ENCODE results near the gene MEGF8. TPM values are rescaled to one million over a fixed set of nuclear protein-coding genes. Genes with fewer than 3 reads are reported as not detected.

The MEGF8 gene, protein sequence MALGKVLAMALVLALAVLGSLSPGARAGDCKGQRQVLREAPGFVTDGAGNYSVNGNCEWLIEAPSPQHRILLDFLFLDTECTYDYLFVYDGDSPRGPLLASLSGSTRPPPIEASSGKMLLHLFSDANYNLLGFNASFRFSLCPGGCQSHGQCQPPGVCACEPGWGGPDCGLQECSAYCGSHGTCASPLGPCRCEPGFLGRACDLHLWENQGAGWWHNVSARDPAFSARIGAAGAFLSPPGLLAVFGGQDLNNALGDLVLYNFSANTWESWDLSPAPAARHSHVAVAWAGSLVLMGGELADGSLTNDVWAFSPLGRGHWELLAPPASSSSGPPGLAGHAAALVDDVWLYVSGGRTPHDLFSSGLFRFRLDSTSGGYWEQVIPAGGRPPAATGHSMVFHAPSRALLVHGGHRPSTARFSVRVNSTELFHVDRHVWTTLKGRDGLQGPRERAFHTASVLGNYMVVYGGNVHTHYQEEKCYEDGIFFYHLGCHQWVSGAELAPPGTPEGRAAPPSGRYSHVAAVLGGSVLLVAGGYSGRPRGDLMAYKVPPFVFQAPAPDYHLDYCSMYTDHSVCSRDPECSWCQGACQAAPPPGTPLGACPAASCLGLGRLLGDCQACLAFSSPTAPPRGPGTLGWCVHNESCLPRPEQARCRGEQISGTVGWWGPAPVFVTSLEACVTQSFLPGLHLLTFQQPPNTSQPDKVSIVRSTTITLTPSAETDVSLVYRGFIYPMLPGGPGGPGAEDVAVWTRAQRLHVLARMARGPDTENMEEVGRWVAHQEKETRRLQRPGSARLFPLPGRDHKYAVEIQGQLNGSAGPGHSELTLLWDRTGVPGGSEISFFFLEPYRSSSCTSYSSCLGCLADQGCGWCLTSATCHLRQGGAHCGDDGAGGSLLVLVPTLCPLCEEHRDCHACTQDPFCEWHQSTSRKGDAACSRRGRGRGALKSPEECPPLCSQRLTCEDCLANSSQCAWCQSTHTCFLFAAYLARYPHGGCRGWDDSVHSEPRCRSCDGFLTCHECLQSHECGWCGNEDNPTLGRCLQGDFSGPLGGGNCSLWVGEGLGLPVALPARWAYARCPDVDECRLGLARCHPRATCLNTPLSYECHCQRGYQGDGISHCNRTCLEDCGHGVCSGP (N-terminal part only)
- total RNA-seq, result 10 to 100 TPM; 33.4 to 44.6 (median 40.4) TPM
- 10 to 100 TPM; 10.2 to 16.3 TPM for polyA plus RNA-seq
- long read RNA-seq, donor 1, partial matches to known transcripts, result 64 of 72 reads
- long read RNA-seq, donor 1, other reads (novel, unspliced or antisense), result 8 of 72 reads
- long read RNA-seq, donor 2, partial matches to known transcripts, result 64 of 89 reads
- long read RNA-seq, donor 2, other reads (novel, unspliced or antisense), result 25 of 89 reads
- long read RNA-seq, donor 3, partial matches to known transcripts, result 127 of 153 reads
- long read RNA-seq, donor 3, other reads (novel, unspliced or antisense), result 26 of 153 reads

DNA sequence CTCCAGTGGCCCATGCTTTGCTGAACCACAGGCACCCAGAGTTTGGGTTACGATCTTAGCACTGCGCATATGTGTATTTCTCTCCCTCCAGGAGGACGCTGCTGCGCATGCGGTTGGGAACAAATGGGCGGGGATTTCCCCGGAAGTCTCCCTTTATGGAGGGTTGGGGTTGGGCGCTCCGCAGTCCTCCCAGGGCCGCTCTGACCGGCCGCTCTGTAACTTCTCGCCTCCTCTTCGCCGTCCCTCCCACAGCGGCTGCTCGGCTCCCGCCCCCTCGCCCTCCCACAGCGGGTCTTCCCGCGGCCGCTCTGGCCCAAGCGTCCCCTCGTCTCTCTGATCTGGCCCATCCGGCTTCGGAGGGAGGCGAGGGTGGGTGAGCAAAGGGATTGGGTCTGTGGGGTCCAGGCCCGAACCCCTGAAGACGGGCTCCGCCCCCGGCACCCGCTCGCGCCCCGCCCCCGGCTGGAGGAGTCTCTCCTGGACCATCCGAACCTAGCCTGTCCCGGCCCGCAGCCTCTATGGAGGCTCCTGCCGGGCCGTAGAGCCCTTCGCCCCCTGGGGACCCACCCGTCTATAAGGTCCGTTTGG lies at the start of gene MEGF8:
MEGF8 (plus strand) TSS at position 328 of the 588 bp plus-strand sequence. CDS start 609 bp downstream, outside the sequence.
- H3K4me3 ChIP-seq, result peak within 1 kb of the TSS; percentile 72 to 96 (median 84)
- no peaks in the 10 kb centered on the region for H3K36me3 ChIP-seq
- TF ChIP-seq, protein P1, sequence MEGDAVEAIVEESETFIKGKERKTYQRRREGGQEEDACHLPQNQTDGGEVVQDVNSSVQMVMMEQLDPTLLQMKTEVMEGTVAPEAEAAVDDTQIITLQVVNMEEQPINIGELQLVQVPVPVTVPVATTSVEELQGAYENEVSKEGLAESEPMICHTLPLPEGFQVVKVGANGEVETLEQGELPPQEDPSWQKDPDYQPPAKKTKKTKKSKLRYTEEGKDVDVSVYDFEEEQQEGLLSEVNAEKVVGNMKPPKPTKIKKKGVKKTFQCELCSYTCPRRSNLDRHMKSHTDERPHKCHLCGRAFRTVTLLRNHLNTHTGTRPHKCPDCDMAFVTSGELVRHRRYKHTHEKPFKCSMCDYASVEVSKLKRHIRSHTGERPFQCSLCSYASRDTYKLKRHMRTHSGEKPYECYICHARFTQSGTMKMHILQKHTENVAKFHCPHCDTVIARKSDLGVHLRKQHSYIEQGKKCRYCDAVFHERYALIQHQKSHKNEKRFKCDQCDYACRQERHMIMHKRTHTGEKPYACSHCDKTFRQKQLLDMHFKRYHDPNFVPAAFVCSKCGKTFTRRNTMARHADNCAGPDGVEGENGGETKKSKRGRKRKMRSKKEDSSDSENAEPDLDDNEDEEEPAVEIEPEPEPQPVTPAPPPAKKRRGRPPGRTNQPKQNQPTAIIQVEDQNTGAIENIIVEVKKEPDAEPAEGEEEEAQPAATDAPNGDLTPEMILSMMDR (IDR thresholded peaks at IDR 0.05), result peak in 8 of 9 donors; percentile 69 to 96 (median 86)
- H3K27ac ChIP-seq, result peak within 1 kb of the TSS; percentile 51 to 90 (median 84)
- H3K9me3 ChIP-seq, result no peaks in the 10 kb centered on the region
- peaks cover 12 to 35% (median 26%) of the 10 kb centered on the region in 7 donors for H3K27me3 ChIP-seq
- ATAC-seq (peak; percentile 98 to 99 (median 98)), DNase-seq (peak; percentile 98)
- intact Hi-C loops (cut with DNase I), result loop anchor here in 6 of 10 donors (1.0 to 10.0 kb wide), 5 partner anchors 72 to 193 kb away; partner anchors contain the start of gene POU2F2 (in 6 of the 6)
- 0 to 1% methylated on average over 44 to 45 of the region's 45 CpGs for WGBS, 2 donors
- H3K4me1 ChIP-seq, result peaks cover 9 to 36% (median 29%) of the 10 kb centered on the region in 9 donors

DNA sequence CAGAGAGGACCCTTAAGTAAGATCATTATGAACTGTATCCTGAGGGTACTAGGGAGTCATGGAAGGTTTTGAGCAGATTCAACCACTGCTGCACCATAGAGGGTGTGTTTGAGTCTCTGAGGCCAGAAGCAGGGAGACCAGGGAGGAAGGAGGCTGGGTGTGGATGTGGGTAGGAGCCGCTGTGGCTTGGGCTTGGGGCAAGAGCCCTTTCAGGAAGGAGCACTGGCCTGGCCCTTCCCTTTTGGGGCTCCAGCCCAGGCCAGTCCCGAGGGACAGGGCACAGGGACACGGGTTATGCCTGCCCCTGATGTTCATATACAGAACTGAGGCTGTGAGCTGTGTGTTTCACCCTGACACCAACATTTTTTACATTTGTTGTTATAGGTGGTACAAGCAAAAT lies 49.2 kb upstream of the MEGF8 start:
- H3K36me3 ChIP-seq, result peaks cover 0 to 54% (median 27%) of the 10 kb centered on the region in 9 donors
- TF ChIP-seq, protein P1 (IDR thresholded peaks at IDR 0.05), result no peak
- no peak for ATAC-seq
- H3K9me3 ChIP-seq, result no peaks in the 10 kb centered on the region
- DNase-seq, result peak in 1 of 2 donors; percentile 3
- H3K27me3 ChIP-seq, result no peaks in the 10 kb centered on the region
- no peak overlapping the region for H3K4me3 ChIP-seq
- 51 to 54% methylated on average over 3 of the region's 3 CpGs for WGBS, 2 donors
- H3K4me1 ChIP-seq, result peaks cover 46 to 80% (median 64%) of the 10 kb centered on the region in 9 donors
- intact Hi-C loops (cut with DNase I), result no loop called here
- peak overlapping the region in 7 of 10 donors; percentile 0 to 99 (median 95) for H3K27ac ChIP-seq

DNA sequence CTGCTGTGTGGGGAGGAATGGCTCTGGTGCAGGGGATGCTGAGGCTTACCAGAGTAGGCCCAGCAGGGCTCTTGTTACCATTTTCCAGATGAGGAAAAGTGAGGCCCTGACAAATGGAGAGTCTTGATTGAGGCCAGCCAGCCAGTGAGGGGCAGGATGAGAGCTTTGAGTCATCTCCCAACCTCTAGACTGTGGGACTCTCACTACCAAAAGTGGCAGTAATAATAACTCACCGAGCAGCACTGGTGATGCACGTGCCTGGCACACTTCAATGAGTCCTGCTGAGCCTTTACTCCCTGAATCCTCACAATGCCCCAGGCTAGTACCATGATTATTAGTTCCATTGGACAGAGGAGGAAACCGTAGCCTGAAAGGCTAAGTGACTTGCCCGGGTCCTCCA lies 48.6 kb upstream of the MEGF8 start:
- TF ChIP-seq, protein P1 (IDR thresholded peaks at IDR 0.05), result no peak
- Histone ChIP-seq H3K4me3 (no peak overlapping the region), H3K27ac (peak overlapping the region in 9 of 10 donors; percentile 0 to 99 (median 95)), H3K9me3 (no peaks in the 10 kb centered on the region), H3K4me1 (peaks cover 46 to 80% (median 65%) of the 10 kb centered on the region in 9 donors), H3K36me3 (peaks cover 0 to 49% (median 27%) of the 10 kb centered on the region in 9 donors), H3K27me3 (no peaks in the 10 kb centered on the region)
- intact Hi-C loops (cut with DNase I), result no loop called here
- 83 to 84% methylated on average over 4 of the region's 4 CpGs for WGBS, 2 donors
- no peak for ATAC-seq
- DNase-seq, result no peak
